ENCODE results near the gene SMYD3. TPM values are rescaled to one million over a fixed set of nuclear protein-coding genes. Genes with fewer than 3 reads are reported as not detected.

The SMYD3 gene
- total RNA-seq, 2 donors from 2014 or later, result 13.5 to 20.8 TPM

DNA sequence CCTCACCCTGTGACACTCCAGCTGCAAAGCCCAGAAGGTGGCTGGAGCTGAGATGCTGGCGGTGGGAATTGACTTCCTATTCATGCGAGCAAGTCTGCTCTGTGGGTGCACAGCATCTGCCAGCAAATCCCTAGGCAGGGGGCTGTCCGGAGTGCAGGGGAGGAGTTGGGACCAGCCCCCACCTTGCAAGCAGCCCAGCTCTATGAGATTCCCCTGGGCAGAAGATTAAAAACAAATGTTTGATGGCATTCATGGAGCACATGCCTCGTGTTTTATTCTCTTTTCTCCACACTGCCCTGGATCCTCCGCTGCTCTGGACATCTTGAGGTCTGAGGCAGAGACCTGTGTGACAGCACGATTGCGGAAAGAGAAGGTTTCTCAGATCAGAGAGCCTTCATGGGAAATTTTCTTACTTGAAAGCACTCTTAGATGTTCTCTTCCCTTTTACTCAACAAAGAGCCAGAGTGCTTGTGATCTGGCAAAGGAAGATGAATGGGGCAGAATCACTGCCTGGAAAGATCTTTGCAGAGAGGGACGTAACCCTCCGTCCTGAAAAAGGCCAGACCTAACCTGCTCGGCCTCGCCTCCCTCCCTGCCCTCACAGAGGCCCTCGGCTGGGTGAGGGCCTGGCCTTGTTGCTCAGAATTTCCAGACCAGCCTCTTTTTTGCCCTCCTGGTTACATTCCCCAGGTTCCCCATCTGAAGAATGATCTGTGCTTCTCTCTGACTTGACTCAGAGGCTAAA lies 755.2 kb downstream of the SMYD3 start:
- intact Hi-C loops (cut with DNase I), result no loop called here

GRCh38 chr1:245751116-245751515 lies 756.0 kb downstream of the SMYD3 start:
- intact Hi-C loops (cut with DNase I), result no loop called here
- DNase-seq (no peak), ATAC-seq (no peak)
- TF ChIP-seq POLR2A (IDR thresholded peaks at IDR 0.05) (no peak), CTCF (IDR thresholded peaks at IDR 0.05) (no peak)
- Histone ChIP-seq H3K4me1 (no peaks in the 10 kb centered on the region), H3K36me3 (replicated peaks in 1 of 2; ENCODE audit: insufficient read depth in 1 of 2, low read depth in 2 of 2) (no peaks in the 10 kb centered on the region), H3K27me3 (no peaks in the 10 kb centered on the region), H3K27ac (no peak overlapping the region), H3K4me3 (no peak overlapping the region), H3K9me3 (no peaks in the 10 kb centered on the region)
- 59 to 60% methylated on average over 4 of the region's 4 CpGs for WGBS, 2 donors

More for the DNA sequence above, 755.2 kb downstream of the SMYD3 start:
- WGBS, 2 donors, result 72 to 85% methylated on average over 11 to 12 of the region's 12 CpGs
- Histone ChIP-seq H3K27ac (no peak overlapping the region), H3K27me3 (no peaks in the 10 kb centered on the region), H3K4me3 (no peak overlapping the region), H3K4me1 (no peaks in the 10 kb centered on the region), H3K9me3 (peaks cover 0 to under 1% (median 0%) of the 10 kb centered on the region in 3 donors), H3K36me3 (replicated peaks in 1 of 2; ENCODE audit: insufficient read depth in 1 of 2, low read depth in 2 of 2) (no peaks in the 10 kb centered on the region)
- TF ChIP-seq POLR2A (IDR thresholded peaks at IDR 0.05), result no peak
- TF ChIP-seq CTCF (IDR thresholded peaks at IDR 0.05), result no peak
- no peak for DNase-seq
- ATAC-seq, result no peak

GRCh38 chr1:245750261-245750660 lies 756.8 kb downstream of the SMYD3 start:
- Histone ChIP-seq H3K27me3 (no peaks in the 10 kb centered on the region), H3K27ac (no peak overlapping the region), H3K36me3 (replicated peaks in 1 of 2; ENCODE audit: insufficient read depth in 1 of 2, low read depth in 2 of 2) (no peaks in the 10 kb centered on the region), H3K4me1 (no peaks in the 10 kb centered on the region), H3K4me3 (no peak overlapping the region), H3K9me3 (no peaks in the 10 kb centered on the region)
- no peak for ATAC-seq
- DNase-seq, result no peak
- TF ChIP-seq POLR2A (IDR thresholded peaks at IDR 0.05), result no peak
- no peak for TF ChIP-seq CTCF (IDR thresholded peaks at IDR 0.05)
- intact Hi-C loops (cut with DNase I), result no loop called here
- 77 to 80% methylated on average over 3 of the region's 3 CpGs for WGBS, 2 donors

DNA sequence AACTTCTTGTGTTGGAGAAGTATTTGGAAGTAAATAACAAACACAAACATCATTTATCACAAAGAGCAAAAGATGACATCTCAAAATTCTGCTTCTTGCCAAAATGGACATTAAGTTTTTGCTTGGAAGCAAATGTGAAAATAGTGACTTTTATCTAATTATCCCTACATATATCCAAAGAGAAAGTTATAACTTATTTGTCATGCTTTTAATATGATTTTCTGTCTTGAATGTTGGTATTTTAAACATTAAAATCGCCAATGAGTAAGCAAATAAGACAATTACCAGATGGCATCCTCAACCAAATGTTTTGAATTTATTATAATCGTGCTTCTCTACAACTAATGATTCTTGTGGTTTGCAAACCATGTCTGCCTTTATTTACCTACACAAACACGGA lies 758.0 kb downstream of the SMYD3 start:
- intact Hi-C loops (cut with DNase I), result no loop called here
- no peak for TF ChIP-seq CTCF (IDR thresholded peaks at IDR 0.05)
- TF ChIP-seq POLR2A (IDR thresholded peaks at IDR 0.05), result no peak
- DNase-seq (no peak), ATAC-seq (no peak)
- no peaks in the 10 kb centered on the region for H3K9me3 ChIP-seq
- 80 to 83% methylated on average over 3 of the region's 3 CpGs for WGBS, 2 donors
- no peaks in the 10 kb centered on the region for H3K36me3 ChIP-seq (replicated peaks in 1 of 2; ENCODE audit: insufficient read depth in 1 of 2, low read depth in 2 of 2)
- H3K27ac ChIP-seq, result no peak overlapping the region
- no peak overlapping the region for H3K4me3 ChIP-seq
- no peaks in the 10 kb centered on the region for H3K27me3 ChIP-seq
- no peaks in the 10 kb centered on the region for H3K4me1 ChIP-seq

- ATAC-seq, result no peak
- intact Hi-C loops (cut with DNase I), result no loop called here
- H3K9me3 ChIP-seq, result no peaks in the 10 kb centered on the region
- TF ChIP-seq CTCF (IDR thresholded peaks at IDR 0.05) (no peak), POLR2A (IDR thresholded peaks at IDR 0.05) (no peak)
- no peak overlapping the region for H3K4me3 ChIP-seq
- no peaks in the 10 kb centered on the region for H3K27me3 ChIP-seq
- DNase-seq, result no peak
- no peaks in the 10 kb centered on the region for H3K4me1 ChIP-seq
- 90 to 93% methylated on average over 3 of the region's 3 CpGs for WGBS, 2 donors
- H3K36me3 ChIP-seq (replicated peaks in 1 of 2; ENCODE audit: insufficient read depth in 1 of 2, low read depth in 2 of 2), result no peaks in the 10 kb centered on the region
- H3K27ac ChIP-seq, result no peak overlapping the region
Measured at GRCh38 chr1:245748646-245749045, 758.4 kb downstream of the SMYD3 start.
